GM18508 (cell line): Measurements from ENCODE around the gene PGBD1.
A peak's percentile ranks its signal among the peaks of the same experiment; 100 is the strongest.
"Not testable (repeated sequence)": the region's sequence is repeated elsewhere in the genome, so short reads cannot be mapped to it uniquely, and the experiment has no call there.

Experiments used
- ATAC-seq: cut with Tn5 transposase; IDR thresholded peaks from one replicate; pipeline ENCODE4 v1.9.1; 2021; ENCODE audit warnings: moderate number of reproducible peaks; ENCODE audit not compliant: insufficient read depth, unreplicated experiment

PGBD1 gene

DNA sequence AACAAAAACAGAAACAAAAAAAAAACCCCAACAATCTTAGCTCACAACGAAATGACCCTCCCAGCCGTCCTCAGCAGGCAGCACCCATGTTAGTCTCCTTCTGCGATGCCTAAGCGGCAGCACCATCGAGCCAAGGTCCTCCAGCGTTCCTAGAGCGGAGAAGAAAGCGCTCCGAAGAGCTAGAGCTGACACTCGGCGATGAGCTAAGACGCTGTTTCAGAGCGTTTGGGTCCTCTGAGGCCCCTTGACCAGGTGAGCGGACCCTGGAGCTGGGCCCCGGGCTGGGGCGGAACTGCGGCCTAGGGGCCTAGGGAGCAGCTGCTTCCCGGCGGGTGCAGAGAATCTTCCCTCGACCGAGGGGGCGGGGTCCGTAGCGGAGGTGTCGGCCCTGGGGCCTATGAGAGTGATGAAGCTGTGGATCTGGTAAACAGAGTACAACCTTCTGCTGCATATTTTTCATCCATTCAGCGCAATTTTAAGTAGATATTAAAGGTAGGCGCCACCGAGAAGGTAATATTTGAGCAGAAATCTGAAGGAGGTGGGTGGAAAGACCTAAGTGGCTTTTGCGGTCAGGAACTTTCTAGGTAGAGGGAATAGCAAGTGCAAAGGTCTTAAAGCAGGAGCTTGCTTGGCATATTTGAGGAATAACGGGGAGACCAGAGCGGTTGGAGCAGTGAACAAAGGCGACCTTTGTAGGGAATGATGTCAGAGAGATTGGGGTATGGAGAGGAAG lies 14.2 kb upstream of the PGBD1 start, which contains the start of gene ZSCAN26:
Gene ZSCAN26 (plus strand): TSS at position 182 of the 733 bp plus-strand sequence. CDS start 4,777 bp downstream, outside the sequence.
- peak; percentile 74 for ATAC-seq

DNA sequence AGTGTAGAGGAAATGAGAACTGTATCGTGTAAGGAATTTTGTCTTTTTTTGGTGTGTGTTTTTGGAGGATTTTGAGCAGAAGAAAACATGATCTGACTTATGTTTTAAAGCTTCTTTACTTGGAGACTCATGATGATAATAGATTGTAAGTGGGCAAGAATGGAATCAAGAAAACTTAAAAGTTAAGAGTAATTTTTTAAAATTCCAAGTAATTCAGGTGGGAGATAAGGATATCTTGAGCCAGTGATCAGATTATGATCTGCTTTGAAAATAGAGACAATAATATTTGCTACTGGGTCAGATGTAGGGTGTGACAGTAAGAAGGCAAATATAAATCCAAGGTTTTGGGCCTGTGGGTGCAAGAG lies 13.7 kb upstream of the PGBD1 start:
- no peak for ATAC-seq

DNA sequence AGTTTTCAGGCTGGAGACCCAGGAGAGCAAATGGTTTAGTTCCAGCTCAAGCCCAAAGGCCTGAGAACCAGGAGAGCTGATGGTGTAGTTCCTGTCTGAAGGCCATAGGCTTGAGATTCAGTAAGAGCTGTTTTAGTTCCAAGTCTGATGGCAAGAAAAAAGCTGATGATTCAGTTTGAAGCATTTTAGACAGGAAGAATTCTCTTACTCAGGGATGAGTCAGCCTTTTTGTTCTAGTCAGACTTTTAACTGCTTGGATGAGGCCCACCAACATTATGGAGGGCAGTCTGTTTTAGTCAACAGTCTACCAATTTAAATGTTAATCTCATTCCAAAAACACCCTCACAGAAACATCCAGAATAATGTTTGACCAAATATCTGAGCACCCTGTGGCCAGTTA lies 11.9 kb upstream of the PGBD1 start:
- no peak for ATAC-seq

DNA sequence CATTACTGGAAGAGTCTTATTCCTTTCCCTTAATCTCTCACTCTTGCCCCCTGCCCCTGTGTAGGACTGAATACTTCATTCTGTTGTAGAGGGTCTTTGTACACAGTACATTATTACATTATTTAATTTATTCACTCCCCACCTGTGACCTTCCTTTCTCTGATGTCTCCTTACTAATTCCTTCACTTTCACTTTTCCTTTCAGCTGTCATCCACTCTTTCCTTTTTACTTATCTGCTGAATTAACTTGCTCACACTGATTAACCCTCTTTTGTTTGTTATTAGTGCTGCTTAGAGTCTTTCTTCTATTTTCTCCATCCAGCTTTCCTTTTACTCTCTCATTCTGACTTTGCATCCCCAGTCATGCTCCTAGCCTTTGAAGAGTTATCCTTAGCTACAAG lies 6.5 kb upstream of the PGBD1 start:
- no peak for ATAC-seq

DNA sequence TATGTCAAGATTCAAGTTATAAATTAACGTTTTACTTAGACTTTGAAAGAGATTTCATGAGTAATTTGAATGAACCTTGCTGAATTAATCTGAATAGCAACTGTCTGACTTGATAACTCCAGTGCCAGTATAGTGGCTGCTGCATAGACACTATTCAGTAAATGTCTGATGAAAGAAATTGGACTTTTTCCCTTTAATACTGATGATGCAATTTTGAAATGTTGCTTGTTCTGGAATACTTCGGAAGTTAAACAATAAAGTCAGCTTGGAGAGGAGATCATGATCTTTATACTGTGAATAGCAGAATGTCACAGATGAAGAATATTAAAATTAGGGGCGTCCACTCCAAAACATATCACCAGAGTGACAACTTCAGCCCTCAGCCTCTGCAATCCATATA lies 3.6 kb upstream of the PGBD1 start:
- ATAC-seq, result no peak

DNA sequence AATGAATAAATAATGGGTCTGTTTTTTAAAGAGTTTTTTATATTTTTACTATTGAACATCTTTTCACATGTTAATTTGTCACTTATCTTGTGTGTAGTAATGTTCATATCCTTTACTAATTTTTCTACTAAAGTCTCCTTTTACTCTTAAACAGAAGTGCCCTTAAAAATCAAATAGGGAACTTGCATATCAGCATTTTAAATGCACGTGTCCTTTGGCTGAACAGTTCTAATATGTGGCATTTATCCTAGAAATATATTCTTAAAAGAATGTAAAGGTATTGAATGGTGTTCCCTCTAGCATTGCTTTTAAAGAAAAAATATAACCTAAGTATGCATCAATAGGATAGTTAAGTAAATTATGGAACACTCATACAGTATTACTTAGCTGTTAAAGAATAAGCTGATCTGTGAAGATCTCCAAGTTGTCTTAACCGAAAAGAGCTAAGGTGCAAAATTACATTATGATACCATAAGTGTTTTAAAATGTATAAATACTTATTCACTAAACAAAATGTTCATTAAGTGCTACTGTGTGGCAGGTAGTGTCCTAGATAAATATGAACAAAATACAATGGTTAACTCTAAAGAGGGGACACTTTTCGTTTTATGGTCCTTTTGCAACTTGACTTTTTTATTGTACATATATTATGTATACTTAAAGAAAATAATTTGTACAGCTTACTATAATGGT lies 631 bp upstream of the PGBD1 start:
- no peak for ATAC-seq

DNA sequence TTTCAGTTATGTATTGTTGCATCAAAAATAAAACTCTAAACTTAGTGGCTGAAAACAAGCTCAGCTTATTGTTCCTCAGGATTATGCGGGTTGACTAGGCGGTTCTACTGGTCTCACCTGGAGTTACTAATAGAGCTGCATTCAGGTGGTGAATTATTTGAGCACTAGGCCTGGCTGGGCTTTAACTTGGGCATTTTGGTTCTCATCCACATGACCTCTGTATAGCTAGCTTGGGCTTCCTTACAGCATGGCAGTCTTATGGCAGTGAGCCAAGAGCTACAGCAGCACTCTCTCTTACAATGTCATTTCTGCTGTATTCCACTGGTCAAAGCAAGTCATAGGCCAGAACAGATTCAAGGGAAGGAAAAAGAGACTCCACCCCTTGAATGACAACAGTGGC lies 1.6 kb downstream of the PGBD1 start:
- ATAC-seq, result no peak

DNA sequence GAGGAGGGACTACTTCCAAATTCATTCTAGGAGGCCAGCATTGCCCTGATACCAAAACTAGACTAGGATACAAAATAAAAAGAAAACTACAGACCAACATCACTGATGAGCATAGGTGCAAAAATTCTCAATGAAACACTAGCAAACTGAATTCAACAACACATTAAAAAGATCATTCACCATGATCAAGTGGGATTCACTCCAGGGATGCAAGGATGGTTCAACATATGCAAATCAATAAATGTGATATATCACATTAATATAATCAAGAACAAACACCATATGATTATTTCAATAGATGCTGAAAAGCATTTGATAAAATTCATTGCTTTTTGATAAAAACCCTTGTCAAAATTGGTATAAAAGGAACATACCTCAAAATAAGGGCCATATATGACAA lies 10.2 kb downstream of the PGBD1 start:
- no peak for ATAC-seq

DNA sequence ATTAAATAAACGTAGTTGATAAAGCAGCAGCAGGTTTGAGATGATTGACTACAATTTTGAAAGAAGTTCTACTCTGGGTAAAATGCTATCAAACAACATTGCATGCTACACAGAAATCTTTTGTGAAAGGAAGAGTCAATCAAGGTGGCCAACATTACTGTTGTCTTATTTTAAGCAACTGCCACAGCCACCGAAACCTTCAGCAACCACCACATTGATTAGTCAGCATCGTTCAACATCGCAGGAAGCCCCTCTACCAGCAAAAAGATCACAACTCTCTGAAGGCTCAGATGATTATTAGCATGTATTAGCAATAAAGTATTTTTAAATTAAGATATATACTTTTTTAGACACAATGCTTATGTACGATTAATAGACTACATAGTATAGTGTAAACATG lies 14.0 kb downstream of the PGBD1 start:
- no peak for ATAC-seq

DNA sequence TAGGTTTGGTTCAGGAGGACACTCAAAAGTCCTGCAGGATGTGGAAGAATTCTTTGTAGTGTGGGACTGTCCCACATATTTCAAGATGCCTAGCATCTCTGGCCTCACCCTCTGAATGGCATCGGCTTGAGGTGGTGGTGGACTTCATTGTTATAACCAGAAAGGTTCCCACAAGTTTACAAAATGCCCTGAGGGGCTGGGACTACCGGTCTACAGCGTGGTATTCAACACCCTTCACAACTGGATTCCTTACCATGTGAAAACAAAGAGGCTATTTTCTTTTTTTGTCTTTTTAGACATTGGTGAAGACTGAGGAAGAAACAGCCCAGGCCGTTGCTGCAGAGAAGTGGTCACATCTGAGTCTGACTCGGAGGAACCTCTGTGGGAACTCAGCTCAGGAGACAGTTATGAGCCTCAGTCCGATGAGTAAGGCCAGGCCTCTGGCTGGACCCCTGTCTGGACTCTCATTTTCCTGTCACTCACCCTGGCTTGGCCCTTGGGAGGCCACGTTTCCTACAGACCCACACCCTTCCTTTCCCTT lies 15.2 kb downstream of the PGBD1 start:
- no peak for ATAC-seq

DNA sequence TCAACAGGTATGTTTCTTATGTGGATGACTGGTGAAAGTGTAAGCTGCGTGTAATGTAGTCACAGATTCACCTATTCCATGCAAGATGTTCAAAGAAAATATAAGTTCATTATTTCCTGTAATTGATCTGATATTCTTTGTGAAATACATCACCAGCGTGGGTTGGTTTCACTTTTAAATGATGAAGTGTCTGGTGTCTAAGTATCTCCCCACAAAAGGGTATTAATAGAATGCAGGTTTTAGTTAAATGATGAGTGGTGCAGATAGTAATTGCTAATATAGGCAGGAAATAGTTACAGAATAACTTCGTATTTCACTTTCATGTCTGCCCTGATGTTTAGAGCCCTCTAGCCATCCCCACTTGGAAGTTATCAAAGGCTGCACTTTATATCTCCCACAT lies 22.2 kb downstream of the PGBD1 start:
- ATAC-seq, result peak; percentile 89

DNA sequence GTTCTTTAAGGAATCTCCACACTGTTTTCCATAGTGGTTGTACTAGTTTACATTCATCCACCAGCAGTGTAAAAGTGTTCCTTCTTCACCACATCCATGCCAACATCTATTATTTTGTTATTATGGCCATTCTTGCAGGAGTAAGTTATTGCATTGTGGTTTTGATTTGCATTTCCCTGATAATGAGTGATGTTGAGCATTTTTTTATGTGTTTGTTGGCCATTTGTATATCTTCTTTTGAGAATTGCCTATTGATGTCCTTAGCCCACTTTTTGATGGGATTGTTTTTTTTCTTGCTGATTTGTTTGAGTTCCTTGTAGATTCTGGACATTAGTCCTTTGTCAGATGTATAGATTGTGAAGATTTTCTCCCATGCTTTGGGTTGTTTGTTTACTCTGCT lies 25.0 kb downstream of the PGBD1 start:
- ATAC-seq, result not testable (repeated sequence)

DNA sequence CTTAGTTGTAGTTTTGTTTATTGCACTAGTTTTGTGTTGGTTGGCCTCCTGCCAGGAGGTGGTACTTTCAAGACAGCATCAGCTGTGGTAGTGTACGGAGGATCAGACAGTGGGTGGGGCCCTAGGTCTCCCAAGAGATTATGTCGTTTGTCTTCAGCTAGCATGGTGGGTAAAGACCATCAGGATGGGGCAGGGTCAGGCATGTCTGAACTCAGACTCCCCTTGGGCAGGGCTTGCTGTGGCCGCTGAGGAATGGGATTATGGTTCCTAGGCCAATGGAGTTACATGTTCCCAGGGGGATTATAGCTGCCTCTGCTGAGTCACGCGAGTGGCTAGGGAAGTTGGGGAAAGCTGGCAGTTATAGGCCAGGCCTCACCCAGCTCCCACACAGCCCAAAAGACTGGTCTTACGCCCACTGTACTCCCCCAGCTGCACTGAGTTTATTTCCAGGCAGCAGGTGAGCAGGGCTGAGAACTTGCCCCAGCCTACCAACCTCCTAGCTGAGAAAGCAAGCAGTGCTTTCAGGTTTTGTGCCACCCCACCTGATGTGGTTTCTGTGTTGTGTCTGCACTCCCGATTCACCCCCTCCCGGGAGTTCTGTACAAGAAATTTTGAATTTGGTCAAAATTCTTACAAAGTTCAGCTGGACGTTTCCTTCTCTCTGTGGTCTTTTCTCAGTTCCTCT lies 29.9 kb downstream of the PGBD1 start:
- ATAC-seq, result no peak

DNA sequence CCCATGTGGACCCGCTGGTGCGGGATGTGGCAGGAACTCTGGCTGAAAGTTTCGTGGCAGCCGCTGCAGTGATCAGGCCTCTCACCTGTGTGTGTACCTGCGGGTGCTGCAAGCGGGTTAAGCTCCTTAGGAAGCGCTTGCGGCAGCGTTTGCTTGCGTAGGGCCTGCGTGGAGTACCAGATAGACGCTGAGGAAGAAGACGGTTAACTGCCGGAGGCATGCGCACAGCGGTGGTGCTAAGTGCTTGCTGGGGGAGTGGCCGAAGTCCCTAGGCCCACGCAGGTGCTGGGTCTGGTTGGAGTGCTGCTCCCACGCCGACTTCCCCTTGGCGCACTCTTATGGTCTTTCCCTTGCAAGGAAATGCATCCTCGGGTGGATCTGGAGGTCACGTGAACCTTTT lies 31.6 kb downstream of the PGBD1 start:
- ATAC-seq, result no peak

DNA sequence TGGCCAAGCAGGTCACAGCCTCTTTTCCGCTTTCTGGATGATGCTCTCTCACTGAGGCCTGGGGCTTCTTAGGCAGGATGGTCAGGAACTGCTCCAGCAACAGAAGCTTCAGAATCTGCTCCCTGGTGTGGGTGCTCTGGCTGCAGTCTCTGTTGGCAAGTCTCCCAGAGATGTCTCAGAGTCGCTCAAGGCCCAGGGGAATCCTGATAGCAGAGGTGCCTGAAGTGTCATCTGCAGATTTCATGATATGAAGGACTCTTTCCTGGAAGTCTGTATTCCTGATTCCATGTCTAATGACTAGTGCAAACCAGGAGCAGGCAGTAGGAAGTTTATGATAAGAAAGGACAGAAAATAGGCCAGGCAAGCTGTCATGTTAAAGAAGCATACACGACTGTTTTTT lies 34.3 kb downstream of the PGBD1 start:
- no peak for ATAC-seq

DNA sequence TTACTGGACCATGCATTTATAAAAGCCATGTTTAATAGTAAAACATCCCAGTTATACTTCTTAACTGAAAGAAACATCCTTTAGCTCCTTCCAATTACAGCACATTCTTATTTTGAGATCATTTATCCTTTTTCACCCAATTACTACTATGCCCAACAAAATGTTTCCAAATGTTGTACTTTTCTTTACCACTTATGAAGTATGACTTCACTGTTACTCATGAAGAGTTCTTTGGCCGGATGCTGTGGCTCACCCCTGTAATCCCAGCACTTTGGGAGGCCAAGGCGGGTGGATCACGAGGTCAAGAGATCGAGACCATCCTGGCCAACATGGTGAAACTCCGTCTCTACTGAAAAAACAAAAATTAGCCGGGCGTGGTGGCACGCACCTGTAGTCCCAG lies 36.5 kb downstream of the PGBD1 start:
- ATAC-seq, result not testable (repeated sequence)

DNA sequence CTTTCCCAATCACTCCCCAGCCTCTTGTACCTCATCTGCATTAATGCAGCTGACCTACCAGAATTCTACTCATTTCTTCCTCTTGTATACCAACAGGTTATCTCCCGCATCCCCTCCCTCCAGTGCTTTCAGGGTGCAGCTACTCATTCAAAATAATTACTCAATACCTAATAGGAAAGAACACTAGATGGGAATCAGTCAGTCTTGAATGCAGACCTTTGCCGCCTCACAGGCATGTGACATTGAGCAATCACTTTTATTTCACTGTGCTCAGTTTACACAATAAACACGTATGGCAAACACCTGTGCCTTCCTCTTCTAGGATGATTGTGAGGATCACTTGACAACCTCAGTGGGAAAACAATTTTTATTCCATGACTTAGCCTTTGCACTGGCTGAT lies 41.3 kb downstream of the PGBD1 start:
- ATAC-seq, result no peak

DNA sequence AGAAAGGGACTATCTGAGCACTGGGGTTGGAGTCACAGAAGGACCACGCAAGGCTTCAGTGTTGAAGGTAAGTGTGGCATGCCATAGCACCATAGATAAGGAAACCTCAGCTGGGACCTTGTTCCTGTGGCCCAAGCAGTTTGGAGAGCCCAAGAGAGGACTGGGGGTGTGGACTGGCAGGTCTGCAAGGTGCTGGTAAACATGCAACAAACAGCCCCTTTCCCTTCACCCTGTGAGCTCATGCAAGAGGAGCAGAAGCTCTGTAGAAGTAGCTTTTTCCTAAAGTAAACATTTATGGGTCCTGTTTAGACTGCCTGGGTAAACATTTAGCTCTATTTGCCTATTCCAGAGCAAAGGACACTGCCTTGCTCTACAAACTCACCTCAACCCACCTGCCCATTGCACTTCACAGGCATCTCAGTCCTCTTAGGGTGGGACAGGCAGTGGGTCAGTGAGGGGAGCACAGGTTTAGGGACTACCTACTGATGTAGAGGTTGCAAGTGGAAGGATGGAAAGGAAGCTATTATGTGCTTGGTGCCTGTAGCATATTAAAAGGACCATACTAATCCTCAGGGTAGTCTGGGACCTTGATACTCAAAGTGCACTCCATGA lies 42.5 kb downstream of the PGBD1 start:
- no peak for ATAC-seq

DNA sequence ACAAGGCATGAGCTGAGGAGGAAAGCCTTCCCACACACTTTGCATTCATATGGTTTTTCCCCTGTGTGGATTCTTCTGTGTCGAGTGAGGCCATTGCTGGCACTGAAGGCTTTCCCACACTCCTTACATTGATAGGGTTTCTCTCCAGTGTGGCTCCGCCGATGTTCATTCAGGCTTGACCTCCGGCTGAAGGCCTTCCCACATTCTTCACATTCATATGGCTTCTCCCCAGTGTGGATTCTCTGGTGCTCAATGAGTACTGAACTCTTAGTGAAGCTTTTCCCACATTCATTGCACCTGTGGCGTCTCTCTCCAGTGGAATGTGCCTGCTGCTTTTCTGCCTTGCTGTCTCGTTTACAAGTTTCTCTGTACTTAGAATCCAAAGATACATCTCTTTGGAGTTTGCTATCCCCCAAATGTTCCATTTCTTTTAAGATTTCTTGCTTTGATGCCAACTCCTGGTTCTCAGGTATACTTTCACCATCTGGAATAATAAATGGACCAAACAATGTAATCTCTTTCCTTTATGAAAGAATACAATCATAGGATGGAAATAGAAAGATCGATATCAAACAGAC lies 45.1 kb downstream of the PGBD1 start:
- no peak for ATAC-seq

DNA sequence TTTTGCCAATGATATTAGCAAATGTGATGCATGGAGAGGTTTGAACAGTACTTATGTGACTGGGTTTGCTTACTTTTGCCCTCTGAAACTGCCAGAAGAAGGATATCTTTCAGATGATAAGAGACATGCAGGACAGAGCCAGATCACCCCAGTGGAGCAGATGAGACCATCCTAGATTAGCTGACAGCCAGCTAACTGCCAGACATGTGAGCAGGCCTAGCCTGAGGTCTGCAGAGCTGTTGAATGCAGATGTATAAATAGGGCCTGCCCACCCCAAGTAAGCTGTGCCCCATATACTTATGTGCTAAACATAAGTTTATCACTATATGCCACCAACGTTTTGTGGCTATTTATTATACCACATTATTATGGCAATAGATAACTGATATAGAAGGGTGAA lies 48.7 kb downstream of the PGBD1 start:
- no peak for ATAC-seq
